ENCODE data around the gene PUSL1. TPM values are rescaled to one million over a fixed set of nuclear protein-coding genes. Genes with fewer than 3 reads are reported as not detected.

PUSL1 gene
- polyA plus RNA-seq, 1 donor (not counting 4 experiments of a cell fraction or from before 2014, with no cell fraction given), result 11.4 TPM

DNA sequence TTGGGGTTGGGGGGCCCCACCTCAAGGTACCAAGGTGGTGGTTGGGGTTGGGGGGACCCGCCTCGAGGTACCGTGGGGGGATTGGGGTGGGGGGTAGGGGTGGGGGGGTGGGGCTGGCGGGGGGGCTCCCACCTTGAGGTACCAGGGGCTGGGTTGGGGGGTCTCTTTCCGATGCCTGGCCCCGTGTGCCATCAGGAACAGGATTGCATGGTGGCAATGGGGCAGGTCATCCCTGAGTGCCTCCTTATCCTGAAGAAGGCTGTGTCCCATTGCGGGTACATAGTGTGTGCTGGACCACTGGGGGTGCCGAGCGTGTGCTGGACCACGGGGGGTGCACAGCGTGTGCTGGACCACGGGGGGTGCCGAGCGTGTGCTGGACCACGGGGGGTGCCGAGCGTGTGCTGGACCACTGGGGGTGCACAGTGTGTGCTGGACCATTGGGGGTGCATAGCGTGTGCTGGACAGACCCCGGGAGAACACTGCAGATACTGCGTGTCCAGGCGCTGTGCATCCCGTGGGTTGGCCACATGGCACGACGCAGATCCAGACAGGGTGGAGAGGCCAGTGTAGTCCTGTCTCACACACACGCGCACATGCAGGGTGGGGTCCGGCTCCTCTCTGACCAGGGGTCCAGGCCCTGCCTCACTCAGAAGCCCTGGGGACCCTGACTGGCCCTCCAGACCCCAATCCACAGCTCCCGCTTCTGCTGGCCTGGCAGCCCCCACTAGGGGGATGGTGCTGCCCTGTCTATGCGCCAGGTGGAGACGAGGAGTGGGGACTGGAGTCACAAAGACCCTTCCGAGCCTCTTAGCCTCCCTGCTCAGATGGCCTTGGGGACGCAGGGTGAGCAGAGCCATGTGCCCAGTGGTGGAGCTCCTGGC is 23.9 kb upstream of the PUSL1 start:
- no peaks in the 10 kb centered on the region for H3K9me1 ChIP-seq (ENCODE audit: control insufficient read depth, extremely low read depth, insufficient read depth, low read length)
- H4K20me1 ChIP-seq (ENCODE audit: control insufficient read depth, extremely low read depth, insufficient read depth, low read length), result no peaks in the 10 kb centered on the region
- peaks cover 12% of the 10 kb centered on the region for H3K4me1 ChIP-seq (ENCODE audit: control insufficient read depth, extremely low read depth, insufficient read depth, low read length)
- no peaks in the 10 kb centered on the region for H3K79me2 ChIP-seq (ENCODE audit: control insufficient read depth, insufficient read depth, low read length)
- no peak overlapping the region for H3K4me3 ChIP-seq (ENCODE audit: control insufficient read depth in 2 of 3, extremely low read depth in 1 of 3, insufficient read depth in 2 of 3, low read depth in 1 of 3, low read length in 3 of 3)
- FAIRE-seq (no peak), DNase-seq (ENCODE audit: low read depth, low spot score) (no peak)
- no peaks in the 10 kb centered on the region for H3K36me3 ChIP-seq (ENCODE audit: control insufficient read depth in 2 of 2, extremely low read depth in 1 of 2, insufficient read depth in 2 of 2, low read length in 2 of 2)
- no peak overlapping the region for H3K4me2 ChIP-seq (ENCODE audit: control insufficient read depth, extremely low read depth, insufficient read depth, low read depth, low read length)
- no peaks in the 10 kb centered on the region for H3K9me3 ChIP-seq (ENCODE audit: control insufficient read depth, low read depth, low read length)
- H3K27me3 ChIP-seq (ENCODE audit: control insufficient read depth, extremely low read depth, insufficient read depth, low read length), result no peaks in the 10 kb centered on the region
- H3K9ac ChIP-seq (ENCODE audit: control insufficient read depth, extremely low read depth, insufficient read depth, low read length), result no peak overlapping the region
- H2AFZ ChIP-seq (ENCODE audit: control insufficient read depth, low read length), result no peak overlapping the region
- no peak overlapping the region for H3K27ac ChIP-seq (ENCODE audit: control insufficient read depth, insufficient read depth, low read length)
- dilution Hi-C loops (cut with MboI; ENCODE audit: extremely low pct_ligation_motif_present, low sequenced_read_pairs), result no loop called here
- TF ChIP-seq, protein P1, sequence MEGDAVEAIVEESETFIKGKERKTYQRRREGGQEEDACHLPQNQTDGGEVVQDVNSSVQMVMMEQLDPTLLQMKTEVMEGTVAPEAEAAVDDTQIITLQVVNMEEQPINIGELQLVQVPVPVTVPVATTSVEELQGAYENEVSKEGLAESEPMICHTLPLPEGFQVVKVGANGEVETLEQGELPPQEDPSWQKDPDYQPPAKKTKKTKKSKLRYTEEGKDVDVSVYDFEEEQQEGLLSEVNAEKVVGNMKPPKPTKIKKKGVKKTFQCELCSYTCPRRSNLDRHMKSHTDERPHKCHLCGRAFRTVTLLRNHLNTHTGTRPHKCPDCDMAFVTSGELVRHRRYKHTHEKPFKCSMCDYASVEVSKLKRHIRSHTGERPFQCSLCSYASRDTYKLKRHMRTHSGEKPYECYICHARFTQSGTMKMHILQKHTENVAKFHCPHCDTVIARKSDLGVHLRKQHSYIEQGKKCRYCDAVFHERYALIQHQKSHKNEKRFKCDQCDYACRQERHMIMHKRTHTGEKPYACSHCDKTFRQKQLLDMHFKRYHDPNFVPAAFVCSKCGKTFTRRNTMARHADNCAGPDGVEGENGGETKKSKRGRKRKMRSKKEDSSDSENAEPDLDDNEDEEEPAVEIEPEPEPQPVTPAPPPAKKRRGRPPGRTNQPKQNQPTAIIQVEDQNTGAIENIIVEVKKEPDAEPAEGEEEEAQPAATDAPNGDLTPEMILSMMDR (optimal IDR thresholded peaks at IDR 0.05 in 1 of 3, IDR thresholded peaks at IDR 0.05 in 1 of 3, conservative IDR thresholded peaks at IDR 0.05 in 1 of 3; ENCODE audit: extremely low read depth in 1 of 3, insufficient read depth in 2 of 3, low read length in 3 of 3), result no peak
- no peak for TF ChIP-seq EZH2 (IDR thresholded peaks at IDR 0.05; ENCODE audit: low read length)

GRCh38 chr1:1285102-1285571 is 23.3 kb upstream of the PUSL1 start:
- dilution Hi-C loops (cut with MboI; ENCODE audit: extremely low pct_ligation_motif_present, low sequenced_read_pairs), result no loop called here

More at GRCh38 chr1:1285102-1285571, 23.3 kb upstream of the PUSL1 start:
- H3K4me2 ChIP-seq (ENCODE audit: control insufficient read depth, extremely low read depth, insufficient read depth, low read depth, low read length), result no peak overlapping the region
- FAIRE-seq, result no peak
- no peaks in the 10 kb centered on the region for H3K79me2 ChIP-seq (ENCODE audit: control insufficient read depth, insufficient read depth, low read length)
- peaks cover 12% of the 10 kb centered on the region for H3K4me1 ChIP-seq (ENCODE audit: control insufficient read depth, extremely low read depth, insufficient read depth, low read length)
- H3K9me1 ChIP-seq (ENCODE audit: control insufficient read depth, extremely low read depth, insufficient read depth, low read length), result no peaks in the 10 kb centered on the region
- H3K27ac ChIP-seq (ENCODE audit: control insufficient read depth, insufficient read depth, low read length), result no peak overlapping the region
- TF ChIP-seq EZH2 (IDR thresholded peaks at IDR 0.05; ENCODE audit: low read length), result no peak
- TF ChIP-seq, protein P1 (optimal IDR thresholded peaks at IDR 0.05 in 1 of 3, IDR thresholded peaks at IDR 0.05 in 1 of 3, conservative IDR thresholded peaks at IDR 0.05 in 1 of 3; ENCODE audit: extremely low read depth in 1 of 3, insufficient read depth in 2 of 3, low read length in 3 of 3), result no peak
- H3K36me3 ChIP-seq (ENCODE audit: control insufficient read depth in 2 of 2, extremely low read depth in 1 of 2, insufficient read depth in 2 of 2, low read length in 2 of 2), result no peaks in the 10 kb centered on the region
- no peaks in the 10 kb centered on the region for H3K9me3 ChIP-seq (ENCODE audit: control insufficient read depth, low read depth, low read length)
- no peak overlapping the region for H3K4me3 ChIP-seq (ENCODE audit: control insufficient read depth in 2 of 3, extremely low read depth in 1 of 3, insufficient read depth in 2 of 3, low read depth in 1 of 3, low read length in 3 of 3)
- H2AFZ ChIP-seq (ENCODE audit: control insufficient read depth, low read length), result no peak overlapping the region
- no peaks in the 10 kb centered on the region for H3K27me3 ChIP-seq (ENCODE audit: control insufficient read depth, extremely low read depth, insufficient read depth, low read length)
- no peak for DNase-seq (ENCODE audit: low read depth, low spot score)
- H4K20me1 ChIP-seq (ENCODE audit: control insufficient read depth, extremely low read depth, insufficient read depth, low read length), result no peaks in the 10 kb centered on the region
- H3K9ac ChIP-seq (ENCODE audit: control insufficient read depth, extremely low read depth, insufficient read depth, low read length), result no peak overlapping the region

Data from keratinocyte (primary cell).